A549 (cell line): ENCODE data around the gene KCTD1. TPM values are rescaled to one million over a fixed set of nuclear protein-coding genes. Genes with fewer than 3 reads are reported as not detected.

ENCODE experiments used
- ATAC-seq, 2 experiments: fragments of 200-7000 bp in 1 of 2; fragments of >200 bp in 1 of 2; cut with Nextera tagmentation in 1 of 2; cut with Tn5 transposase in 1 of 2; 3 replicates each; pipeline versions ENCODE4 v1.8.0 to v1.9.1; 2018 to 2020; ENCODE audit warnings: mild to moderate bottlenecking in 1 of 2, moderate library complexity in 1 of 2
- CTCF ChIA-PET: fragments of 300-600 bp; sonication (Branson Sonifier 250); formaldehyde crosslinking; extraction: SDS; loops from one replicate; lab custom pipeline; 2021; ENCODE audit warnings: antibody characterized with exemption, inconsistent platforms; lab: Yijun Ruan, JAX
- POLR2A ChIA-PET: fragments of 350-600 bp; formaldehyde crosslinking; extraction: SDS; loops from one replicate; lab custom pipeline; 2021; ENCODE audit warnings: antibody characterized with exemption, inconsistent platforms; lab: Yijun Ruan, JAX
- DNase-seq, 2 experiments: peaks; one replicate each; pipeline versions ENCODE4 v3.0.0 to v3.0.0-alpha.2; 2011 to 2016; ENCODE audit warnings: low read depth in 1 of 2, low spot score in 1 of 2
- FAIRE-seq: peaks from 2 replicates; lab custom pipeline; 2011; peaks lifted over from hg19 to GRCh38; lab: Jason Lieb, UNC
- H3K27ac ChIP-seq, 2 experiments: fragments of >200 bp; sonication (Bioruptor Twin); formaldehyde crosslinking; 3 replicates each; pipeline ENCODE4 v1.5.1; 2016 to 2017
- H3K4me1 ChIP-seq: fragments of >200 bp; sonication (Bioruptor Twin); formaldehyde crosslinking; 3 replicates; pipeline ENCODE4 v1.6.1; 2016
- H3K4me2 ChIP-seq: fragments of >200 bp; sonication (Bioruptor Twin); formaldehyde crosslinking; 3 replicates; pipeline ENCODE4 v1.6.1; 2016
- H3K4me3 ChIP-seq: fragments of >200 bp; sonication (Bioruptor Twin); formaldehyde crosslinking; 3 replicates; pipeline ENCODE4 v1.5.1; 2016
- H3K9me3 ChIP-seq: fragments of >200 bp; sonication (Bioruptor Twin); formaldehyde crosslinking; 3 replicates; pipeline ENCODE4 v1.6.1; 2016
- CEBPB ChIP-seq, 2 experiments: fragments of >200 bp in 1 of 2; sonication (Bioruptor Twin) in 1 of 2; formaldehyde crosslinking in 1 of 2; IDR thresholded peaks; 2 replicates each; pipeline ENCODE4 v1.6.1; 2012 to 2016
- CHD2 ChIP-seq: fragments of 150-350 bp; IDR thresholded peaks from 2 replicates; pipeline ENCODE4 v1.6.1; 2014; ENCODE audit warnings: low read length; ENCODE audit not compliant: partially characterized antibody
- E2F6 ChIP-seq: IDR thresholded peaks from 2 replicates; pipeline ENCODE4 v1.6.1; 2012; ENCODE audit warnings: low read depth, borderline replicate concordance
- ELK1 ChIP-seq: fragments of 150-350 bp; IDR thresholded peaks from 2 replicates; pipeline ENCODE4 v1.6.1; 2014; ENCODE audit warnings: low read depth, mild to moderate bottlenecking, low read length
- EP300 ChIP-seq, 2 experiments: fragments of >200 bp; sonication (Bioruptor Twin); formaldehyde crosslinking; IDR thresholded peaks; 2 replicates in 1 of 2; 3 replicates in 1 of 2; pipeline ENCODE4 v1.6.1; 2016 to 2017
- ESRRA ChIP-seq: fragments of 150-350 bp; IDR thresholded peaks from 2 replicates; pipeline ENCODE4 v1.6.1; 2014; ENCODE audit warnings: mild to moderate bottlenecking, low read length, borderline replicate concordance
- FOSL2 ChIP-seq, 2 experiments: fragments of 450-650 bp in 1 of 2; fragments of >200 bp in 1 of 2; sonication (Bioruptor Twin) in 1 of 2; formaldehyde crosslinking; IDR thresholded peaks; 2 replicates each; pipeline versions ENCODE4 v1.5.0 to v1.6.1; 2016 to 2020; ENCODE audit warnings: mild to moderate bottlenecking in 1 of 2, moderate library complexity in 1 of 2
- GATA3 ChIP-seq: IDR thresholded peaks from 2 replicates; pipeline ENCODE4 v1.6.1; 2012; ENCODE audit warnings: borderline replicate concordance
- HDAC2 ChIP-seq: fragments of 200-600 bp; sonication (generic); IDR thresholded peaks from 2 replicates; pipeline ENCODE4 v1.6.1; 2016
- HEYL ChIP-seq: fragments of 250-450 bp; sonication (Bioruptor Pico); IDR thresholded peaks from 2 replicates; pipeline ENCODE4 v1.8.0; 2021; ENCODE audit warnings: mild to moderate bottlenecking, moderate library complexity
- HOXB5 ChIP-seq: fragments of 250-450 bp; sonication (Bioruptor Pico); IDR thresholded peaks from 2 replicates; pipeline ENCODE4 v1.5.0; 2020; ENCODE audit warnings: mild to moderate bottlenecking, moderate library complexity
- JUN ChIP-seq, 2 experiments: fragments of >200 bp; sonication (Bioruptor Twin); formaldehyde crosslinking; IDR thresholded peaks; 2 replicates in 1 of 2; 3 replicates in 1 of 2; pipeline ENCODE4 v1.6.1; 2016 to 2017
- JUNB ChIP-seq: fragments of >200 bp; sonication (Bioruptor Twin); formaldehyde crosslinking; IDR thresholded peaks from 2 replicates; pipeline ENCODE4 v1.6.1; 2016
- KDM5A ChIP-seq: fragments of 200-600 bp; sonication (generic); IDR thresholded peaks from 2 replicates; pipeline ENCODE4 v1.6.1; 2016; ENCODE audit warnings: antibody characterized with exemption, mild to moderate bottlenecking
- MAX ChIP-seq: IDR thresholded peaks from 2 replicates; pipeline ENCODE4 v1.6.1; 2012
- NPAS2 ChIP-seq: fragments of 250-450 bp; sonication (Bioruptor Pico); IDR thresholded peaks from 2 replicates; pipeline ENCODE4 v1.8.0; 2022; ENCODE audit warnings: mild to moderate bottlenecking, moderate library complexity, borderline replicate concordance
- PHF8 ChIP-seq: fragments of 200-600 bp; sonication (generic); IDR thresholded peaks from 2 replicates; pipeline ENCODE4 v1.6.1; 2016; ENCODE audit warnings: low read depth, mild to moderate bottlenecking, antibody characterized with exemption, moderate library complexity, borderline replicate concordance
- REST ChIP-seq: fragments of 200-600 bp; sonication (generic); IDR thresholded peaks from 2 replicates; pipeline ENCODE4 v1.6.1; 2016; ENCODE audit warnings: antibody characterized with exemption, mild to moderate bottlenecking, moderate library complexity
- RNF2 ChIP-seq: fragments of 200-600 bp; sonication (generic); IDR thresholded peaks from 2 replicates; pipeline ENCODE4 v1.6.1; 2016; ENCODE audit warnings: low read depth, mild to moderate bottlenecking, antibody characterized with exemption, moderate library complexity, borderline replicate concordance
- SMC3 ChIP-seq: fragments of >200 bp; sonication (Bioruptor Twin); formaldehyde crosslinking; IDR thresholded peaks from 3 replicates; pipeline ENCODE4 v1.6.1; 2018; ENCODE audit warnings: inconsistent platforms
- ZFP36 ChIP-seq: fragments of 450-650 bp; IDR thresholded peaks from 2 replicates; pipeline ENCODE4 v1.6.1; 2014; ENCODE audit warnings: borderline replicate concordance; ENCODE audit not compliant: partially characterized antibody
- ZNF302 ChIP-seq: fragments of 250-450 bp; sonication (Bioruptor Pico); IDR thresholded peaks from 2 replicates; pipeline ENCODE4 v1.9.0; 2021; ENCODE audit warnings: inconsistent platforms, mild to moderate bottlenecking, moderate library complexity
- WGBS: methylation state at CpG from one replicate; pipeline ENCODE4 v1.1.6; 2017; ENCODE audit errors: missing lambda C conversion rate; 5-methylcytosine and 5-hydroxymethylcytosine counted together
- polyA plus RNA-seq, 4 experiments: library from polyadenylated mRNA; depleted of rRNA in 3 of 4; stranded (reverse); fragments of >200 nt; fragmentation: RNase III in 1 of 4; extraction: RNeasy Plus Mini Kit Qiagen cat#74134 plus additional on column Dnase treatment in 1 of 4; gene quantifications; 2 replicates in 3 of 4; 3 replicates in 1 of 4; pipeline ENCODE4 v1.2.3, GENCODE V29; 2011 to 2017

KCTD1 gene
- polyA plus RNA-seq, 2 of the 4 experiments (the other 2 are of a cell fraction): 26.1 to 32.1 TPM

GRCh38 chr18:26489881-26490280 lies 58.5 kb downstream of the KCTD1 start (continued):
- no peak for TF ChIP-seq E2F6

GRCh38 chr18:26489191-26489590 lies 59.2 kb downstream of the KCTD1 start:
- Histone ChIP-seq H3K27ac (peak overlapping the region; percentile 69 to 86; a peak in 5 of 6 replicates), H3K4me1 (peaks cover 76% of the 10 kb centered on the region), H3K4me3 (no peak overlapping the region), H3K9me3 (no peaks in the 10 kb centered on the region), H3K4me2 (peak overlapping the region; percentile 48; the same call in 1 of the 3 replicates)
- TF ChIP-seq MAX: no peak
- 80% methylated on average over 4 of the region's 4 CpGs for WGBS
- ChIA-PET POLR2A (interaction anchor here (1.1 kb wide), 1 partner anchor 59 kb away, joined by 4 read pairs; the partner anchor contains the start of gene KCTD1), CTCF (interaction anchor here (1.7 kb wide), 1 partner anchor 20 kb away, joined by 5 read pairs; no protein-coding TSS in a partner anchor)
- ATAC-seq (no peak), DNase-seq (no peak), FAIRE-seq (no peak)

- TF ChIP-seq ESRRA (no peak), CEBPB (IDR thresholded peaks at IDR 0.05) (0 out of 4 replicates have a peak, but pooled peaks of 1 of the 2 experiments have one; percentile 20)
- Histone ChIP-seq H3K4me3 (no peak overlapping the region), H3K4me1 (peaks cover 80% of the 10 kb centered on the region), H3K9me3 (no peaks in the 10 kb centered on the region), H3K4me2 (peak overlapping the region; percentile 48), H3K27ac (peak overlapping the region; percentile 69 to 86)
- 61% methylated on average over 11 of the region's 11 CpGs for WGBS
- ChIA-PET POLR2A (interaction anchor here (1.1 kb wide), 1 partner anchor 60 kb away, joined by 4 read pairs; the partner anchor contains the start of gene KCTD1), CTCF (interaction anchor here (0.6 to 2.9 kb wide), 5 partner anchors 13 to 59 kb away, joined by 3 to 9 read pairs (median 5); partner anchors contain the start of gene KCTD1)
- no peak for FAIRE-seq
- no peak for DNase-seq
- no peak for ATAC-seq
These were observed 59.8 kb downstream of the KCTD1 start for GRCh38 chr18:26488417-26489009.

GRCh38 chr18:26487437-26487836 lies 60.9 kb downstream of the KCTD1 start:
- Histone ChIP-seq H3K9me3 (no peaks in the 10 kb centered on the region), H3K4me2 (peak overlapping the region; percentile 48), H3K4me3 (no peak overlapping the region), H3K27ac (peak overlapping the region; percentile 69 to 86), H3K4me1 (peaks cover 80% of the 10 kb centered on the region)
- ATAC-seq: peak; percentile 66 to 75; a peak in 5 of 6 replicates
- ChIA-PET CTCF (interaction anchor here (0.9 to 2.9 kb wide), 6 partner anchors 12 to 104 kb away, joined by 3 to 9 read pairs (median 4); partner anchors contain the start of gene KCTD1), POLR2A (no interaction called here)
- peak; percentile 51 to 82 for DNase-seq
- no peak for FAIRE-seq
- 7% methylated on average over 7 of the region's 7 CpGs for WGBS
- TF ChIP-seq HDAC2 (no peak), CEBPB (IDR thresholded peaks at IDR 0.05) (peak; percentile 85 to 94), HOXB5 (no peak), GATA3 (peak; percentile 69), ELK1 (no peak), KDM5A (no peak), HEYL (CRISPR knock-in tag) (no peak), REST (no peak), PHF8 (no peak), JUN (IDR thresholded peaks at IDR 0.05) (peak in 1 of 2 experiments; percentile 39; a peak in 1 of 5 replicates), FOSL2 (IDR thresholded peaks at IDR 0.05) (0 out of 2 replicates have a peak, but pooled peaks have one; percentile 24), FOSL2 (CRISPR knock-in tag; IDR thresholded peaks at IDR 0.05) (peak; percentile 34; the same call in 1 of the 2 replicates), ZFP36 (no peak), JUNB (peak; percentile 42; the same call in 1 of the 2 replicates), RNF2 (no peak), CHD2 (no peak), NPAS2 (CRISPR knock-in tag) (no peak), EP300 (IDR thresholded peaks at IDR 0.05) (peak; percentile 30 to 76; a peak in 2 of 5 replicates), ZNF302 (no peak), SMC3 (no peak)
